ENCODE measurements around the gene JAZF1.
A peak's percentile ranks its signal among the peaks of the same experiment; 100 is the strongest.

Gene JAZF1

DNA sequence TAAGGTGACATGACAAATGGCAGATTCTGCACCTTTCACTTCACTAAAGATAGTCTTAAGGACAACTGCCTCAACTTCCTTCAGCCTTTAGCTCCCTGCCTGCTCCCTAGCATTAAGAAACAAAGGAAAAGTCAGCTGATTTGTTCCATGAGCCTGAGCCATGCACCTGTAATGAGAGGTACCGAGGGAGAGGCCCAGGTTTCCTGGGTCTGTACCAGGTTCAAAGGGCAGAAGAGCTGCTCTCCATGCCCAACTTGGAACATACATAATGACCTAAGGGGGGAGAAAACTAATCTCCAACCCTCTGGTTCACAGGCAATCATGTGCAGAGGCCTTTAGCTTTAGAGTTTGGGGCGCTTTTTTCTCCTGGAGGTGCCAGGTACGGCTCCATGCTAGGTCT is 111.2 kb downstream of the JAZF1 start:
- DNase-seq = no peak

- DNase-seq = no peak
These were observed 111.8 kb downstream of the JAZF1 start for GRCh38 chr7:28068811-28069216.

DNA sequence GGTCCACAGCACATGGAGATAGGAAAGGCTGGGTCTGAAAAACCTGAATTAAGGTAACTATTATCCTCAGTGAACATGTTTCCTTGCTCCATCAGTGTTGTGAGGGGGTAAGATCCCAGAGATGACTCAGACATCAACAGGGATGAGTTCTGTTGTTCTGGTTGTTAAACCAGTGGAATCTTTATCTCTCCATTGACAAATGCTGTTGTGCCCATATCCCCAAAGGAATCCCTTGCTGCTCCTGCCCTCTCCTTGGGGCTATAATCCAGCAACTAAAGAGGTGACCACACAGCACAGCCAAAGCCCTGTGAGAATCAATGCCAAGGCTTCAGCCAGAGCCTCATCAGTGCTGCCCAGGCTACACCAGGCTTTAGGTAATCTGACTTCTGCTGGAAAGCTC is 113.4 kb downstream of the JAZF1 start:
- DNase-seq = no peak

GRCh38 chr7:28065721-28066285 is 114.8 kb downstream of the JAZF1 start:
- DNase-seq = no peak

GRCh38 chr7:28065308-28065707 is 115.3 kb downstream of the JAZF1 start:
- no peak for DNase-seq

DNA sequence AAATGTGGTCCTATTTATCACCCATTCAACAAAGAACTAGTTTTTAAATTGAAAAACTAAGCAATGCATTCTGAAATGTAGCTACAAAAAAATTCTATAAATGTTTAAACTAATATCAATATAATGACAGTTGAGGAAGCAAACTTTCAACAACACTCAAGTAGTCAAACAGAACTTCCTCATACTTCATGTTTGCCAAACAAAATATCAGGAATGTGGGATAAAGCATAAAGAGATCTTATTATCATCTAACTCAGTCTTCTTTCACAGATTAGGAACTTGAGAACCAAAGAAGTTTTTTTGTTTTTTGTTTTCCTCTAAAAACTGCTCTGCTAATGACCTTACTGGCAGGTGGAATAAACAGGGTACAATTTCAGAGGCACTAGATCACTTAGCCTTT is 116.2 kb downstream of the JAZF1 start:
- no peak for DNase-seq

- DNase-seq = peak; percentile 21 to 31
These were observed 118.2 kb downstream of the JAZF1 start for GRCh38 chr7:28062197-28062991.

DNA sequence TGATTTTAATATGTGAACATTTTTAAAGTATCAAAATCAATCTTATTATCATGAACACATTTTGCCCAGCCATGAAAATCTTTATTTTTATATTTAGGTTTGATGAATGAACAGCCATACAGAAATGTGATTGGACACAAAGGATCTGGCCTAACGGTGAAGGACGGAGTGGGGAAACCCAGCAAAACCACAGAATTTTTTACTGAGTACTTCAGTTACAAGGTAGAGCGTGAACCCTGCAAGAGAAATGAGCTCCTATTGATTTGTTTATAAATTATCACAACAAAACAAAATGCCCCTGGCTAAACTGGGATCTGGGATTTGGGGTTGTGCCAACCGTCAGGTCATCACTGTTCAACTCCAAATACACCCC is 118.8 kb downstream of the JAZF1 start:
- no peak for DNase-seq

GRCh38 chr7:28060371-28060950 is 120.1 kb downstream of the JAZF1 start:
- DNase-seq = no peak

- no peak for DNase-seq
These were observed 125.4 kb downstream of the JAZF1 start for GRCh38 chr7:28055161-28055544.

- DNase-seq = no peak
These were observed 125.9 kb downstream of the JAZF1 start for GRCh38 chr7:28054531-28055160.

DNA sequence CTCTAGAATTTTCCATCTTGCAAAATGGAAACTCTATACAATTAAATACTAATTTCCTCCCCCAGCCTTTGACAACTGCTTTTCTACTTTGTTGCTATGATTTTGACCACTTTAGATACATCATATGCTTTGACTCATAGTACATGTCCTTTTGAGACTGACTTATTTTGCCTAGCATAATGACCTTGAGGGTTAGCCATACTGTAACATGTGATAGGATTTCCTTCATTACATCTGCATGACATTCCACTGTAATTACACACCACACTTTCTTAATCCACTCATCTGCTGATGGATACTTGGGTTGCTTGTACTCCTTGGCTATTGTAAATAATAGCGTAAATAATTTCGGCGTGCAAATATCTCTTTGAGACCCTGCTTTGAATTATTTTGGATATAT is 127.7 kb downstream of the JAZF1 start:
- DNase-seq = no peak

DNA sequence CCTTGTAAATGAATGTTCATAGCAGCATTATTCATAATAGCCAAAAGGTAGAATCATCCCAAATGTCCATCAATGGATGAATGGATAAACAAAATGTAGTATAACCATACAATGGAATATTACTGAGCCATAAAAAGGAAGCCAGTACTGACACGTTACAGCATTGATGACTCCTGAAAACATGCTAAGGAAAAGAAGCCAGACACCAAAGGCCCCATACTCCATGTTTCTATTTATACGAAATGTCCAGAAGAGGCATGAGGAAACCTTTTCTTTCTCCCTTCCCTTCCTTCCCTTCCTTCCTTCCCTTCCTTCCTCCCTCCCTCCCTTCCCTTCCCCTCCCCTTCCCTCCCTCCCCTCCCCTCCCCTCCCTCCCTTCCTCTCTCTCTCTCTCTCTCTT is 131.9 kb downstream of the JAZF1 start:
- DNase-seq = no peak

DNA sequence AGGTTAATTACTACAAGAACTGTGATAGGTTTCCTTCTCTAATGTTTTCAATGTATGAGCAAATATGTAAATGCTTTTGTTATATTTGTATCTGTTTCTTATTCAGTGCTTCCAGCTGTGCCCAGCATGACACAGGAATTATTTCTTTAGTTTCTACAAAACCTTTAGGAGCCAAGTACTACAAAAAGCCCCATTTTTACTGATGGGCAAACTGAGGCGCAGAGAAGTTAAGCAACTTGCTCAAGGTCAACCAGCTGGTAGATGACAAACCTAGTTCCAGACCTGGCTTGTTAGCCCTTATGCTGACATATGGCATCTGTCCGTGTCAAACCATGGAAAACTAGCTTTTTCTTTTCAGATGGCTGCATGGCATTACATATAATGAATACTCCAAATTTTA is 134.6 kb downstream of the JAZF1 start:
- DNase-seq = no peak

DNA sequence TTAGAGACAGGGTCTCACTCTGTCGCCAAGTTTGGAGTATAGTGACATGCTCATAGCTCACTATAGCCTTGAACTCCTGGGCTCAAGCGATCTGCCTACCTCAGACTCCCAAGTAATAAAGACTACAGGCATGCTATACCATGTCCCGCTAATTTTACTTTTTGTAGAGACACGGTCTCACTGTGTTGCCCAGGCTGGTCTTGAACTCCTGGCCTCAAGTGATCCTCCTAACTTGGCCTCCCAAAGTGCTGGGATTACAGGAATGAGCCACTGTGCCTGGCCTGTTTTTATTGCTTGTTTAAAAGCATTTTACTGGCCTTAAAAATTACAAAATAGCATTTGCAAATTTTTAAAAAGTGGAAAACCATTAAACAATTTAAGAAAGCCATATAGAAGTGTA is 135.0 kb downstream of the JAZF1 start:
- no peak for DNase-seq

- DNase-seq = no peak
These were observed 135.8 kb downstream of the JAZF1 start for GRCh38 chr7:28044825-28045224.

- no peak for DNase-seq
These were observed 137.9 kb downstream of the JAZF1 start for GRCh38 chr7:28042721-28043120.

- no peak for DNase-seq
These were observed 138.9 kb downstream of the JAZF1 start for GRCh38 chr7:28041508-28042314.

DNA sequence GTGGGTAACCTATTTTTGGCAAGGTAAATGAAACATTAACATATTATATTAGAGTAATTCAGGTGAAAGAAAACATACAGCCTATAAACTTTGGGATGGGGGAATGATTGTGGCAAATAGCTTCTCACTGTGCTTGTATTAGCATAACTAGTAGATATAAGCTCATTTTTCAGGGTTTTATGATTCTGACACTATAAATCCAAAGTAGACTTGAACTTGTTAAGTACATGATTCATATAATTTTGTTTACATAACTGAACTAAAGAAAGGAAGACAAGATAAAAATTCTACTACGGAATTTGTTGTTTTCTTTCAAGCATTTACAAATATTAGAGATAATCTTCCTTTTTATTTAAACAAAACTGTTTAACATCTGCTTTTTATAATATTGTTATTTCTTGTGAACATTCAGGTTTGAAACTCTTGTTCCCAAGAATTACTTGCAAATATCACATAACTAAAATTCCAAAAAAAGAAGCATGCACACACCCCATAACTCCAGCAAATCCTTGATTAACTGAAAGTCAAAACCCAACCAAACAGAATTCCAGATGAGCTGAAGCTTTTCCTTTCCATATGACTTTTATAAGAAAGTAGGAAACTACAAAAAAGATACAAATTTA is 142.3 kb downstream of the JAZF1 start:
- DNase-seq = no peak

- no peak for DNase-seq
These were observed 143.2 kb downstream of the JAZF1 start for GRCh38 chr7:28037220-28038010.

- no peak for DNase-seq
These were observed 143.9 kb downstream of the JAZF1 start for GRCh38 chr7:28036696-28037095.

DNA sequence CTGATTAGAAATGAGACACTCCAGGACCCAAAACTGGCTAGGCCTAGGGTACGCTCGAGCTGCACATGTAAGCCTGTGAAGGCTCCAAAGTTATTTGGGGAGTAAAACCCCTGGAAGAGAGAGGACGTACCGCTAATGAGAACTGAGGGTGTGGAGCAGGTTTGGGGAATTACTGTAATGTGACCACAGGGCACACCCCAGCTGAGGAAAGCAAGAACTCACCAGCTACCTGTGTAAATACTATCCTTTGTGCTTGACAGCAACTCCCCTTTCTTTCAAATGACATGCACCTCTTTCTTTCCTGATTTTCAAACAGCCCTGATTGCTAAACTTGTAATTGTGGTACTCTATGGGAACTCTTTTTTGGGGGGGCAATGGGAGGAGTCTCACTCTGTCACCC is 147.2 kb downstream of the JAZF1 start:
- no peak for DNase-seq

All from activated CD4-positive, alpha-beta T cell treated with anti-CD3 and anti-CD28 coated beads, Interleukin-2, amount 50 U/mL, for 4 hours (primary cell).